Melanocyte of skin (primary cell): ENCODE results near the gene PPIB. TPM values are rescaled to one million over a fixed set of nuclear protein-coding genes. Genes with fewer than 3 reads are reported as not detected.

Experiments
- small RNA-seq, 2 donors: library from RNA; depleted of rRNA; stranded (forward); fragments of <200 nt; gene quantifications; one replicate each; pipeline ENCODE3, GENCODE V24; 2012
- total RNA-seq, 2 donors: library from RNA; depleted of rRNA; stranded (reverse); fragments of >200 nt; gene quantifications; 2 replicates each; pipeline ENCODE4 v1.2.3, GENCODE V29; 2012

The PPIB gene
- total RNA-seq, result 100 to 1,000 TPM; 385 to 781 TPM

GRCh38 chr15:64162869-64163658 lies at the start of gene PPIB:
PPIB (minus strand) TSS chr15:64163022; CDS start chr15:64162986, 36 bp downstream.

GRCh38 chr15:64151727-64152506 lies 10.9 kb downstream of the PPIB start, which contains the start of gene SNX22:
SNX22 (plus strand) TSS chr15:64151731; CDS start chr15:64151776, 45 bp downstream.

Small RNA genes lying within 50 kb of the gene (small RNA-seq; reads per million reads assigned to genes)
- gene RF00019, result 0 reads per million in 2 donors

Other genes with a start within 250 kb of the PPIB start
- gene DAPK2, start 116.5 kb downstream of the PPIB start, total RNA-seq, result under 1 TPM; 0.69 to 1.00 TPM
- gene CIAO2A, start 69.2 kb downstream of the PPIB start, total RNA-seq, result 10 to 100 TPM; 52.3 to 81.9 TPM
- gene SNX1, start 67.0 kb downstream of the PPIB start, total RNA-seq, result 10 to 100 TPM; 33.7 to 39.3 TPM
- under 1 TPM; under 0.01 TPM for gene SNX22, start 11.3 kb downstream of the PPIB start, total RNA-seq
- gene CSNK1G1, start 193.2 kb upstream of the PPIB start, total RNA-seq, result 10 to 100 TPM; 36.8 to 54.9 TPM
- gene PCLAF, start 218.4 kb upstream of the PPIB start, total RNA-seq, result 10 to 100 TPM; 16.5 to 39.0 TPM
- 10 to 100 TPM in 1 of 2 donors, 1 to 10 TPM in 1; 9.6 to 12.0 TPM for gene TRIP4, start 224.8 kb upstream of the PPIB start, total RNA-seq